Endometrial microvascular endothelial cells (primary cell): ENCODE data around the gene HGD. TPM values are rescaled to one million over a fixed set of nuclear protein-coding genes. Genes with fewer than 3 reads are reported as not detected.
"Not testable (repeated sequence)": the region's sequence is repeated elsewhere in the genome, so short reads cannot be mapped to it uniquely, and the experiment has no call there.

Experiments
- in situ Hi-C: cut with HindIII; loops from 2 replicates; pipeline ENCODE4 v1.10.0; 2017; ENCODE audit warnings: low sequenced_read_pairs, low pct_unique_long_range_greater_than_20kb; ENCODE audit errors: inconsistent ontology term
- total RNA-seq: library from RNA; depleted of rRNA; stranded (reverse); fragments of >200 nt; gene quantifications from one replicate; pipeline ENCODE4 v1.2.3, GENCODE V29; 2015; ENCODE audit errors: inconsistent ontology term

Gene HGD
- total RNA-seq, 1 donor from 2014 or later = not detected

DNA sequence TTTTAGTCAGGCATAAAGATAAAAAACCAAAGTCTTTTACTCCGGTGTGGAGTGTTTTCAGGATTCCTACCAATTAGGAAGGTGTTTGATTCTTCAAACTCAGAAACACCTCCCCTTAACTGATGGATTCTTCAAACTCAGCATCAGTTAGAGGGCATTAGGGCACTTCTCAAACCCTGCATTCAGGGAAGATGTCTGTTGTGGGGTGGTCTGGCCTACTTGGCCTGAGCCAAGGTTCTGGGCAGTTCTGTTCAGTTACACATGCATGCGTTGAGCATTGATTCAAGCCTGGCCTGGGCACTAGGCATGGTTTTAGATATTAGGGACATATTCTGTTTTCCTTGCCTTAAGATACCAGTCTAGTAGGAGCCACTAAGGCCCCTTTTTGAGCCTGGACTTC, 1.0 kb downstream of the HGD start:
- in situ Hi-C loops = no loop called here

DNA sequence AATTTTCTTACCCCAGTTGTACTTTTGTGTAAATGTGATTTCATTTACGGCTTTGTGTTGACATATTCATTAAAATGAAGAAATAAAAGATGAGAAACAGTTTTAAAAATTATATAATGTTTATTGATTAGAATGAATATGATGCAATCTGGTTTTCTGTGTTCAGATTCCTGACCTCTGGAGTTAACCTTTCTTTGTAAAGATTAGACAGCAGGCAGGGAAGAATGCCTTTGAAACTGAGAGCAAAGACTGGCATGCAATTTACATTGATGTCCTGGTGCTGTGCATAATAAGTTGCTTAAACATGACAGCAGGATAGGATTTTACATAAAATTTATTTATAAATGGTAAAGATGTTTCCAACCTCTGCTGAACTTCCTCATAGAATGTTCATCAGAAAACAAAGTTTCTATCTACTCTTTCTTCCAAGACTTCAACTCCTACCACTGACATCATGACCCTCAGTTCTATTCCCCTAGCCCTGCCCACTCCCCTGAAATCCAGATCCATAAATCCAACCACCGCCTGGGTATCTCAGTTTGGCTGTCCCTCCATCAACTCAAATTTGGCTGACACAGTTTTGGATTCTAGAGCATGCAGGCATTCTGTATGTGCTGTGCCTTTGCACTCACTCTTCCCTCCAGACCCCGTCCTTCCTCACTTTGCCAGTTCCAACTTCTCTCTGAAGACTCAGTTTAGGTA, 1.7 kb downstream of the HGD start:
- in situ Hi-C loops = no loop called here

DNA sequence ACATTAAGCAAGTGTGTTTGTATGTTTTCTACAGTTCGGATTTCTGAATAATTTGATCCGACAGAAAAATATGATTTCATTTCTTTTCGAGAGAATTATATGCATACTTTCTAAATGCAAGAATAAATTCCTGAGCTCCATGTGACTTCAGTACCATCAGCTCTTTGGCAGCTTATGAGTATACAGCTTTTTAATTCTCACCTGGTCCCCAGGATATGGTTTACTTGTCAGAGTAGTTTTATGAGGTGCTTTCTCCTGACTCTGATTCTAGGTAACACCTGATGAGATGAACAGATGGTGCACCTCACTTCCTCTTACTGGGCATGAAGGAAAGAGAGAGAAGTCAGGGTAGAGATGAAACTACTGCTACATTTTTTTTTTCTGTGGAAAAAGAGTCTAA, 3.1 kb downstream of the HGD start:
- in situ Hi-C loops = no loop called here

DNA sequence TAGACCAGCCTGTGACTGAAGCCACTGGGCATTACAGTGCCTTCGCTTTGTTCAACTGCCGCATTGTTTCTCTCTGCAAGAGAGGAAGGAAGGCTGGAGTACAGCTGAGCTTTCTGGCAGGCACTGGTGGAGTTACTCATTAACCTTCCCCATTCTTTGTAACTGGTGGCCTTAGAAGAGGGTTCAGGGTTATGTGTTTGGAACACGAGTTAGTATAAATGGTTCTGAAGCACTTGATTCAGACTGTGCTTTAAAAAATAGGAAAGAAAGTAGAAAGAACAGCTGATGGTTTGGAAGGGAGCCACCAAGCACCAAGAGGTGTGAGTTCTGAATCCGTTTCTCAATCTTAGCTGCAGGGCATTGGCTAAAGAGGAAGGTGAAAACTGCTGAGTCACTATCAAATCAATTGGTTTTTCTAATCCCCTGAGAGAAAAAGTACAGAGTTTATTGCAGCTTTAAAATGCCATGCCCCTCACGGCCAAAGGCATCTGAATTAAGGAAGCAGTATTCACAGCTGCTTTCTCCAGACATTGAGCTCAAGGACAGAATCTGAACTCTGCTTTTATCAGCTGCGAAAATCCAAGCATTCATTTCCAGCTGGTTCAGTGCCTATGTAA, 3.6 kb downstream of the HGD start:
- in situ Hi-C loops = no loop called here

DNA sequence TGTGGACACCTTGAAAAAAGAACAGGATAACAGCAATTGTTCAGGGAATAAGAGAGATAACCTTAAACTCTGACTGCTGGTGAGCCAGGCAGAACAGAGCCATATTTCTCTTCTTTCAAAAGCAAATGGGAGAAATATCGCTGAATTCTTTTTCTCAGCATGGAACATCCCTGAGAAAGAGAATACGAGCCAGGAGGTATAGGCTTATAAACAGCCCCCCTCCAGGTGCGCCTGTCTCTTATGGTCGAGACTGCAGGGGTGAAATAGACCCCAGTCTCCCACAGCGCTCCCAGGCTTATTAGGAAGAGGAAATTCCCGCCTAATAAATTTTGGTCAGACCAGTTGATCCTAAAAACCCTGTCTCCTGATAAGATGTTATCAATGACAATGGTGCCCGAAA, 4.8 kb downstream of the HGD start:
- in situ Hi-C loops = not testable (repeated sequence)

DNA sequence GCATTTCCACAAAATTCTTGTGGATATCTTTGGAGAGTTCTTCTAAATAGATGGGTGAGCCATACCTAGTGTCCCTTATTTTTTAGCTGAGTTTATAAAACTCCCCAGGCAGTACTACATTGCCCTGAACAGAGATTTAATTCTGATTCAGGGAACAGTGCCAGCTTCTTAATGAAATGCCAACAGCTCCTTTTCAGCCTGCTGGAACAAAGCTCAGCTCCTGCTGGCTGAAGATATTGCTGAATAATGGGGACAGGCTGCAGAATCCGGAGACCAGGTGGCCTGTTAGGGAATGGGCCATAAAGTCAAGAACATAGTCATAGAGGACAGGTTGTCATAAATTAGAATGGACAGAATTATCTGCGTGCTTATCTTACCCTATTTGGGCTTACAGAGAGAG, 8.9 kb downstream of the HGD start:
- in situ Hi-C loops = no loop called here

DNA sequence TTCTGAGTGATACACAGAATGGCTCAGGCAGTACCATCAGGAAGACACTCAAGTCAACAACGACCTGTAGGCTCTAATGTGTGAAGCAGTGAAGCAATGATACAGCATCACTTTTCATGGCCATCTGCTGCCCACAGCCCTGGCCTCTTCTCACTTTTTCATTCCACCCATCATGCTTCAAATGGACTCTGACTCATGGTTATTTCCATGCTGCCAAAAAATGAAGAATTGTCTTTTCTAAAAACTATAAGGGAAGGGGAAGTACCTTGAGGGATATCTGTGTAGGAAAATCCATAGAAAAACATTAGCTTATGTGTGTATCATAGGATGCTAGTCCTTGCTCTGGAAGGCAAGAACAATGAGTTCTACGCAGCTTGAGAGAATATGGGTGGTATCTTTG, 11.5 kb downstream of the HGD start:
- in situ Hi-C loops = no loop called here

DNA sequence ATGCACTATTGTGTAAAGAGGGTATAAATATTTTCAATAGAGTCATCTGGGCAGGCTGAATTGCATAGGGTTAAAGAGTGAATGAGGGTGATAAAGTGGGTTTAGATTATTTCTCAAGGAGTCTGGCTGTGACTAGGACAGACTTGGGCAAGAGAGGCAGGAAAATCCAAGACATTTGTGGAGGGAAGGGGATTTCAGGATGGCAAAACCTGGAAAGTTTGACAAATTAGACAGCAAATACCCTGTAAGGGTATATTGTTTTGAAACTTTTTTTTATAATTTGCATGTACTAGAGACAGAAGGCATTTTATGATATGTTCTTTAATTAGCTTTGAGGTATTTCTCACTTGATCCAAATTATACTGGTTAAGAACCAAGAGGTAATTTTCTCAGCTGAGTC, 17.1 kb downstream of the HGD start:
- in situ Hi-C loops = no loop called here

DNA sequence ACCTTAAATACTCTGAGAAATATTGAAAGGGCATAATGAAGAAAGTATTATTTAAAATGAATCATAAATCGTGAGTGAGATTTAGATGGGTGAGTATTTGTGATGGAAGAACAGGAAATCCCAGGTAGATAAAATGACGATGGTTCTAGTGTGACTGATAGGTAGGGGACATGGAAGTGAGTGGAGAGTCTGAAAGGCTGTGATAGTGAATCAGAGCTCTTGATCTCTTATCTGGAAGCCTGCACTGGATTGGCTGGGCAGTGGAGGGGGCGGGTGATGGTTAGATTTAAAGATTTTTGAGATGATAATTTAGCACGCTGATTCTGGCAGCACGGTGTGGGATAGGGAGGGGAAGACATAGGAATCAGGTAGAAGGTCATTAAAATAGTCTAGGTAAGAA, 20.1 kb downstream of the HGD start:
- in situ Hi-C loops = no loop called here

DNA sequence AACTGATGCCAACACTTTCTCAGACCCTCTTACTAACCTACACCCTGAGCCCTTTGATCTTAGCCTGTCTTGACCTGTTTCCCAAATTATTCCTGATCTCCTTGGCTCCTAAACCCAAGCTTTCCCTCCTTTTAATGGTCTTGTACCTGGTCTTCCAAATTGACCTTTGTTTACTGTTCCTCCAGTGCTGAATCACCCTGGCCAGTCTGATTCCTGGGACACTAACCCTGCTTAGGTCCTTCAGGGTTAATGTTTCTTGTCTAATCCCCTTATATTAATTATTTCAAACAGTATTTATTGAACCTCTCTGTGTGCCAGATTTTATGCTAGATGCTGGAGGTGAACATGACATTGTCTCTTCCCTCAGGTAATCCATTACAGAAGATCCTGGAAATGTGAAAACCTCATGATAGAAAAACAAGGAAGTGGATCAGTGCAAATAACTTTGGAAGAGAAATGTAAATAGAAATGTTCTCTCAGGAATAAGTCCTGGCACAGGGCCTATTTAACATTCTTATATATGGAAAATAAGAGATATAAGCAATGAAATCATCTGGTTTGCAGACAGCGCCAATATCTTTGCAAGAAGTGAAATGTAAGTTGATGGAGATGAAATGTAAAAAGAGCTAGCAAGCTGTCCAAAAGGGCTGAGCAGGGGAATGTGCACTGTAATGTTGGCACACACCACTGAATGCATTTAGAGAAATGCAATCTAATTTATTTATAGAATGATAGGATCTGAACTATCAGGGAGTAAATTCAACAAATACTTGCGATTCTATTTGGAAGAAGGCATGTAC, 20.7 kb downstream of the HGD start:
- in situ Hi-C loops = no loop called here

DNA sequence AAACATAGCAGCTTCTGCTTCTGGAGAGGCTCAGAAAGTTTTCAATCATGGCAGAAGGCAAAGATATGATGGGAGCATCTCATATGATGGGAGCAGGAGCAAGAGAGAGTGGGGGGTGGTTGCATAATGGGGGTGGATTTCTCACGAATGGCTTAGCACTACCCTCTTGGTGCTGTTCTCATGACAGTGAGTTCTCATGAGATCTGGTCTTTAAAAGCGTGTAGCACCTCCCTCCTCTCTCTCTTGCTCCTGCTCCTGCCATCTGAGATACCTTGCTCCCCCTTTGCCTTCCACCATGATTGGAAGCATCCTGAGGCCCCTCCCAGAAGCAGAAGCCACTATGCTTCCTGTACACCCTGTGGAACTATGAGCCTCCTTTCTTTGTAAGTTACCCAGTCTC, 22.2 kb downstream of the HGD start:
- in situ Hi-C loops = no loop called here

DNA sequence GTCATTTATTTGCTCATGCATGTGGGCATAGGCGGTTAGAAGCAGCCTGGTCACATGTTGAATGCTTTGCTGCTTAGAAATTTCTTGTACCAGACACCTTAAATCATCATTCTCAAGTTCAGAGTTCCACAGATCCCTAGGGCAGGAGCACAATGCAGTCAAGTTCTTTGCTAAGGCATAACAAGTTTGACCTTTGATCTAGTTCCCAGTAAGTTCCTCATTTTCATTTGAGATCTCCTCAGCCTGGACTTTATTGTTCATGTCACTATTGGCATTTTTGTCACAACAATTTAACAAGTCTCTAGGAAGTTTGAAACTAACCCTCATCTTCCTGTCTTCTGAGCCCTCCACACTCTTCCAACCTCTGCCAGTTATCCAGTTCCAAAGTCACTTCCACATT, 22.8 kb downstream of the HGD start:
- in situ Hi-C loops = no loop called here

DNA sequence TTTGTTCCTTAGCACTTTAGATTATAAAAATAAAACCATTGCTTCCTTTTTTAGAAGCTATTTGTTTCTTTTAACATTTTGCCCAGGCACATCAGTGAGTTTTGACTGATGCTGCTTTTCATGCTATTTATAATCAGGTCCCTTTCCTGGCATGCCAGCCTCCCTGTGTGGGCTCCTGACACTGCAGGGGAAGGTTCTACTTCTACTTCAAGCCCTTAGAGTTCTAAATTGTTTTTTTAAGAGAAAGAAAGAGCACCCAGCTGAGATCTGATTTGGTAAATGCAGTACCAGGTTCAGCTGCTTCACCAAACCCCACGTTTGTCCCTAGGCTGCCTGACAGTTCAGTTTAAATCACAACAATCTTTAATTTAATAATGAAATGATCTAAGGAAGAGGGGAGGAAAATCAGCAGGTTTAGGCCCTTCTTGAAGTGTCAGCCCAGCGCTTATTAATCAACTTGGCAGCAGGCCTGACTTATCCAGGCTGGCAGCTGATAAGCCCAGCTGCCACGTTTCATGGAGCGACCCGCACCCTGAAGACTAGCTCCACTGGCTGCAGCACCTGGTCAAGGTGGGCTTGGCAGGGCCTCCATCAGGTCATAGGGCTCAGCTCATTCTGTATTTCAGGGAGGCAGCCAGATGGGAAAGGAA, 29.0 kb downstream of the HGD start:
- in situ Hi-C loops = no loop called here

DNA sequence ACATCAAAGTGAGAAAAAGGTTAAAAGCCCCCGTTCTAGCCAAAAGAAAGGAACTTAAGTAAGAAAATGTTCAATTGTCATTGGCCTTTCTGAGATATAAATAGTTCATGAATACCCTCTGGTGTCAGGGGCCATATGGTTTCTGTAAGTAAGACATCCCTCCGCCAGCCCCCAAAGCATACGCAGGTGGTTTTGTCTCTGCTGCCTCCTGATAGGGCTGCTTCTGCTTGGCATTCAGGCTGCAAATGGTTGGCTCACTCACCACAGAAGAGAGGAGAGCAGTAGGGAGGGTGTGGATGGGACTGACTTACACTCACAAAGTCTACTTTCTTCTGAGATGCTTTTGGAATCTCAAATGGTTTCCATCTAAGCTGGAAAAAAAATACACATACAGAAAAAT, 29.8 kb downstream of the HGD start:
- in situ Hi-C loops = no loop called here

DNA sequence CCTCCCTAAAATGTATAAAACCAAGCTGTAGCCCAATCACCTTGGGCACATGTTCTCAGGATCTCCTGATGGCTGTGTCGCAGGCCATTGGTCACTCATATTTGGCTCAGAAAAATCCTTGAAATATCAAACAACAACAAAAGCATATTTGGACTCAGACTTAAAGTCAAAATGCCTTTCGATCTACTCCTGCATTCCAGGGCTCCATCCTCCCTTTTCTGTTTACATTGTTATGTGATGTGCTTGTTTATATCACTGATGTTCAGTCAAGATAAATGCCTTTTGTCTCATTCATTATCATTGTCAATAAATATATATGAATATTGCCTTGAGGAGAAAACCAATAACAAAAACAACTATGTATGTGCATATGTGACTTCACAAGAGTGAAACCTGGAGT, 31.7 kb downstream of the HGD start:
- in situ Hi-C loops = no loop called here

DNA sequence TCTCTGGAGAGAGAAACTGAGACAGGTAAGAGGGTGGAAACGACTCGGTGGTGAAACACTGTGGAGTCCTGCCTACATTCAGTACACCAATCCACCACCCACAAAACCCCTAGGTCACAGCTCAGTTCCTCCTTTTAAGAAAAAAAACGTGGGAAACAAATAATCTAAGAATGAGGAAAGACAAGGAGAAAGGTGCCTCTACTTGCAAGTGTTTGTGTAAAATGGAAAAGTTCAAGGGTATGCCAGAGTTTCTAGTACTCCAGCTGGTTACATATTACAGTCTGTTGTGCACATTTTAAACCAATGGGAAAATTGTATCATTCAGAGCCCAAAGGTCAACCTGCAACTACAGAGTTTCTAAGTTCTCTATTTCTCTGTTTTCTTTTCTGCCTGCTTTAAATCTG, 32.2 kb downstream of the HGD start:
- in situ Hi-C loops = no loop called here

DNA sequence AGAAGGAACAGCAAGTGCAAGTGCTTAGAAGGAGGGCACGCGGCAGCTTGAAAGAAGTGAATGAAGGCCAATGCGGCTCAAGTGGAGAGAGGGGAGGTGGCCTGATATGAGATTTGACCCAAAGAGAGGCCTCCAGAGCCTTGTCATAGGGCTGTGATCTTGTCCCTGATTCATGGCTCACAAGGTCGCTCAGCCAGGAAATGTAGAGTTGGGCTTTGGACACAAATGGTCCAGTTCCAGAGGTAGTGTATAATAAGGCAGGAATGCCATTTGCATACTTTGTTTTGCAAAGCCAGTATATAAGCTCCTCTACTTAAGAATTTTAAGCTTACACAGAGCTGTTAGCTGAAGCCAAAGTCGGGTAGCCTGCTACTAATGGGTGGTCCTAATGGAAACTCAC, 33.7 kb downstream of the HGD start:
- in situ Hi-C loops = no loop called here

DNA sequence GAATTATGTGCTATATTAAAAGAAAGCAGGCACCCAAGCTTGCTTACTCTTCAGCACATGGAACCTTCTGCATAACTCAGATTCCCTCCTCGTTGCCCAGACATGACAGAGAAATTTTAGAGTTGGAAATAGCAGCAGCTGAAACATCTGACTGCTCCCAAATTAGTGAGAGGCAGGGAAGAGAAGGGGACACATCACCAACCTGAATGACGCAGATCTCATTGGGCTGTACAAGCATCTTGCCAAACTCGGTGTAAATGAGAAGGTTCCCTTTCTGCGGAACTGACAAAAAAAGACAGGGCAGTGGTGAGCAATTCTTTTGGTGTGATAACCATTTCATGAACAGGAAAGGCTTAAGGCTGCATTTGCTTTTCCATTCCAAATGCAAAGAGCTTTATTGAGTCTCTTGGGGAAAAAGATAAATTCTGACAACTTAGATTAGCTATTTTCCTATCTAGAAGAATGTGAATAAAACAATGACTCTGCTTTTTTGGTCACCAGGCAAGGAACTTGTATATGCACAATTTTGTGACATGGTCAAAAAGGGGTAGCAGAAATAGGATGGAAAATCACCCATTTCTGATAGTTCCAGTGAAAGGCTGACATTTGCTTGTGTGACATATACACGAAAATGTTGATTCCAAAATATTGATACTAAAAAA, 35.1 kb downstream of the HGD start:
- in situ Hi-C loops = no loop called here

DNA sequence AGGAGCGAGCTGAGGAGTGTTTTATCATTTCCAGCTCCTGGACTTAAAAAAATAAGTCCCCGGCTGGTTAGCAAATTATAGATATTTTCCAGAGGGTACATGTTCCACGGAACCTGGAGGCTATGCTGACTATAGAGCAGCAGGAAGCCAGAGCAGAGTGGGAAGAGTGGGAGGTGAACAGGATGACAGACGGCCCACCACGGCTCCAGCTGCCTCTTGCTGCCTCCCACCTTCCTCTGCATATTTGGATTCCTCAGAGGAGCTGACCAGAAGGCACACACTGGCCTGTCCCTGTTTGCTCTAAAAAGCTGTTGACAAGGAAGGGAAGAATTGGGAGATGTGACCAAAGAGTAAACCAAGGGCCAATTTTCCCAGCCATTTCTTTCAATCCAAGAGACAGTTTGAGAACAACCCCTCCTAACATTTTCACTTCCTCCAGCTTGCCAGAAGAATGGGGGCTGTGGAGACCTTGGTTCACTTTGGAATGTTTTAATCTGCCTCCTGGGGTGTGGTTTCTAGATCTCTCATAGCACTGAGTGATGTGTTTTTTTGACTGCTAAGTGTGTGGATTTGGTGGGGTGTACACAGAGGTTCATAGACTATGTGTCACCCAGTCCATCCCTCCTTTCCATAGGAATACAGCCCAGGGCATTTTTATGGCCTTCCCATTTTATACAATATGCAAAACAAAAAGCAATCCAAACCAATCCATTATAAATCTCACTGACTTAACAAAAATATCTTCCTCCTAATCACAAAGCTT, 36.8 kb downstream of the HGD start:
- in situ Hi-C loops = no loop called here
